ENCODE results near the gene CSNK1A1. TPM values are rescaled to one million over a fixed set of nuclear protein-coding genes. Genes with fewer than 3 reads are reported as not detected.

The CSNK1A1 gene
- total and polyA plus RNA-seq, 2 experiments from 2014 or later = 106 to 231 TPM

- 99% methylated on average over 2 of the region's 2 CpGs for WGBS (ENCODE audit: low lambda C conversion rate, missing lambda C conversion rate)
These were observed 46.6 kb downstream of the CSNK1A1 start for GRCh38 chr5:149504677-149505076.

GRCh38 chr5:149503006-149503405 lies 48.2 kb downstream of the CSNK1A1 start:
- Histone ChIP-seq H2AFZ (no peak overlapping the region), H3K79me2 (peaks cover 27% of the 10 kb centered on the region), H3K27me3 (no peaks in the 10 kb centered on the region), H4K20me1 (ENCODE audit: insufficient read depth, poor library complexity, severe bottlenecking) (no peaks in the 10 kb centered on the region), H3K36me3 (replicated peaks; ENCODE audit: insufficient read depth, low read depth) (peaks cover 4% of the 10 kb centered on the region), H3K4me3 (no peak overlapping the region), H3K27ac (no peak overlapping the region), H3K4me2 (no peak overlapping the region), H3K9me2 (replicated peaks; ENCODE audit: insufficient read depth) (no peaks in the 10 kb centered on the region), H3K9me3 (ENCODE audit: low read depth) (no peaks in the 10 kb centered on the region), H3K4me1 (ENCODE audit: insufficient read depth) (no peaks in the 10 kb centered on the region)
- TF ChIP-seq EZH2 (IDR thresholded peaks at IDR 0.05; ENCODE audit: borderline replicate concordance) = no peak
- no peak for TF ChIP-seq EZH2phosphoT487 (IDR thresholded peaks at IDR 0.05; ENCODE audit: low read depth, severe bottlenecking, unreplicated experiment)
- no peak for TF ChIP-seq CTCF (IDR thresholded peaks at IDR 0.05; ENCODE audit: poor library complexity)
- no peak for DNase-seq (ENCODE audit: low spot score)
- 92% methylated on average over 2 of the region's 2 CpGs for WGBS (ENCODE audit: low lambda C conversion rate, missing lambda C conversion rate)

More at GRCh38 chr5:149504677-149505076, 46.6 kb downstream of the CSNK1A1 start:
- H2AFZ ChIP-seq = no peak overlapping the region
- H3K27me3 ChIP-seq = no peaks in the 10 kb centered on the region
- H4K20me1 ChIP-seq (ENCODE audit: insufficient read depth, poor library complexity, severe bottlenecking) = no peaks in the 10 kb centered on the region
- H3K4me2 ChIP-seq = no peak overlapping the region
- DNase-seq (ENCODE audit: low spot score) = no peak
- H3K79me2 ChIP-seq = peaks cover 39% of the 10 kb centered on the region
- H3K9me2 ChIP-seq (replicated peaks; ENCODE audit: insufficient read depth) = no peaks in the 10 kb centered on the region
- no peaks in the 10 kb centered on the region for H3K36me3 ChIP-seq (replicated peaks; ENCODE audit: insufficient read depth, low read depth)
- no peak overlapping the region for H3K27ac ChIP-seq
- no peaks in the 10 kb centered on the region for H3K9me3 ChIP-seq (ENCODE audit: low read depth)
- no peaks in the 10 kb centered on the region for H3K4me1 ChIP-seq (ENCODE audit: insufficient read depth)
- no peak overlapping the region for H3K4me3 ChIP-seq
- no peak for TF ChIP-seq CTCF (IDR thresholded peaks at IDR 0.05; ENCODE audit: poor library complexity)
- TF ChIP-seq EZH2phosphoT487 (IDR thresholded peaks at IDR 0.05; ENCODE audit: low read depth, severe bottlenecking, unreplicated experiment) = no peak
- no peak for TF ChIP-seq EZH2 (IDR thresholded peaks at IDR 0.05; ENCODE audit: borderline replicate concordance)

GRCh38 chr5:149500922-149501582 lies 50.2 kb downstream of the CSNK1A1 start:
- peaks cover 17% of the 10 kb centered on the region for H3K79me2 ChIP-seq
- peak overlapping the region; percentile 22 for H3K27ac ChIP-seq
- H3K4me1 ChIP-seq (ENCODE audit: insufficient read depth) = peaks cover 6% of the 10 kb centered on the region
- H3K4me2 ChIP-seq = no peak overlapping the region
- no peak overlapping the region for H2AFZ ChIP-seq
- H3K9me2 ChIP-seq (replicated peaks; ENCODE audit: insufficient read depth) = no peaks in the 10 kb centered on the region
- TF ChIP-seq CTCF (IDR thresholded peaks at IDR 0.05; ENCODE audit: poor library complexity) = no peak
- TF ChIP-seq EZH2 (IDR thresholded peaks at IDR 0.05; ENCODE audit: borderline replicate concordance) = no peak
- TF ChIP-seq EZH2phosphoT487 (IDR thresholded peaks at IDR 0.05; ENCODE audit: low read depth, severe bottlenecking, unreplicated experiment) = no peak
- H4K20me1 ChIP-seq (ENCODE audit: insufficient read depth, poor library complexity, severe bottlenecking) = no peaks in the 10 kb centered on the region
- no peaks in the 10 kb centered on the region for H3K9me3 ChIP-seq (ENCODE audit: low read depth)
- no peak overlapping the region for H3K4me3 ChIP-seq
- WGBS (ENCODE audit: low lambda C conversion rate, missing lambda C conversion rate) = 84% methylated on average over 5 of the region's 5 CpGs
- DNase-seq (ENCODE audit: low spot score) = no peak
- no peaks in the 10 kb centered on the region for H3K27me3 ChIP-seq
- peaks cover 4% of the 10 kb centered on the region for H3K36me3 ChIP-seq (replicated peaks; ENCODE audit: insufficient read depth, low read depth)
